GM23248 (cell line): ENCODE measurements around the gene C16orf92. TPM values are rescaled to one million over a fixed set of nuclear protein-coding genes. Genes with fewer than 3 reads are reported as not detected.

ENCODE experiments used
- DNase-seq: peaks from one replicate; pipeline ENCODE4 v3.0.0-alpha.2; 2015
- H2AFZ ChIP-seq: fragments of 200-600 bp; sonication (generic); 2 replicates; pipeline ENCODE4 v1.6.1; 2016; ENCODE audit warnings: antibody characterized with exemption
- H3F3A ChIP-seq: fragments of 200-600 bp; sonication (generic); 2 replicates; pipeline ENCODE4 v1.6.1; 2016; ENCODE audit warnings: mild to moderate bottlenecking, antibody characterized with exemption, mixed run types; ENCODE audit not compliant: insufficient read depth
- H3K27ac ChIP-seq: fragments of 200-600 bp; sonication (generic); 2 replicates; pipeline ENCODE4 v1.5.1; 2016; ENCODE audit warnings: mild to moderate bottlenecking
- H3K27me3 ChIP-seq: fragments of 200-600 bp; sonication (generic); replicated peaks from 2 replicates; pipeline ENCODE4 v1.6.1; 2016; ENCODE audit warnings: mild to moderate bottlenecking; ENCODE audit not compliant: insufficient read depth
- H3K36me3 ChIP-seq: fragments of 200-600 bp; sonication (generic); 2 replicates; pipeline ENCODE4 v1.6.1; 2016; ENCODE audit warnings: low read depth, mild to moderate bottlenecking
- H3K4me1 ChIP-seq: fragments of 200-600 bp; sonication (generic); 2 replicates; pipeline ENCODE4 v1.6.1; 2016; ENCODE audit warnings: mild to moderate bottlenecking; ENCODE audit not compliant: insufficient read depth
- H3K4me2 ChIP-seq: fragments of 200-600 bp; sonication (generic); one replicate; pipeline ENCODE4 v1.6.1; 2016; ENCODE audit warnings: mild to moderate bottlenecking; ENCODE audit not compliant: unreplicated experiment
- H3K4me3 ChIP-seq: fragments of 200-600 bp; sonication (generic); 2 replicates; pipeline ENCODE4 v1.5.1; 2016; ENCODE audit warnings: mild to moderate bottlenecking
- H3K79me2 ChIP-seq: fragments of 200-600 bp; sonication (generic); 2 replicates; pipeline ENCODE4 v1.6.1; 2016; ENCODE audit warnings: mild to moderate bottlenecking; ENCODE audit not compliant: insufficient read depth
- H3K9ac ChIP-seq: fragments of 200-600 bp; sonication (generic); 2 replicates; pipeline ENCODE4 v1.6.1; 2016; ENCODE audit warnings: mild to moderate bottlenecking
- H3K9me2 ChIP-seq: fragments of 200-600 bp; sonication (generic); 2 replicates; pipeline ENCODE4 v1.6.1; 2016; ENCODE audit warnings: mixed run types, mild to moderate bottlenecking, moderate library complexity; ENCODE audit not compliant: insufficient read depth
- H3K9me3 ChIP-seq: fragments of 200-600 bp; sonication (generic); one replicate; pipeline ENCODE4 v1.6.1; 2017; ENCODE audit warnings: low read depth
- H4K20me1 ChIP-seq: fragments of 200-600 bp; sonication (generic); 2 replicates; pipeline ENCODE4 v1.6.0; 2016; ENCODE audit not compliant: insufficient read depth
- EZH2 ChIP-seq: fragments of 200-600 bp; sonication (generic); IDR thresholded peaks from 2 replicates; pipeline ENCODE4 v1.6.1; 2018; ENCODE audit warnings: antibody characterized with exemption, mild to moderate bottlenecking; ENCODE audit not compliant: insufficient read depth, poor library complexity, severe bottlenecking
- EZH2phosphoT487 ChIP-seq: fragments of 200-600 bp; sonication (generic); IDR thresholded peaks from 2 replicates; pipeline ENCODE4 v1.6.1; 2018; ENCODE audit warnings: antibody characterized with exemption, moderate library complexity, mild to moderate bottlenecking, low read depth; ENCODE audit not compliant: insufficient read depth
- whole genome bisulfite sequencing, 2 experiments: methylation state at CpG; one replicate each; pipeline ENCODE4 v1.1.6; 2015 to 2017; ENCODE audit warnings: low lambda C conversion rate in 2 of 2, low coverage in 1 of 2; ENCODE audit errors: missing lambda C conversion rate in 2 of 2; 5-methylcytosine and 5-hydroxymethylcytosine counted together
- in situ Hi-C: fragments of 300-500 bp; cut with MboI; formaldehyde crosslinking; loops from 2 replicates; pipeline ENCODE4 v1.15.0; 2020
- polyA plus RNA-seq: library from polyadenylated mRNA; unstranded; fragments of >200 nt; fragmentation: Nextera tagmentation; extraction: Ambion mirVana; gene quantifications from 2 replicates; pipeline ENCODE4 v1.2.1, GENCODE V29; 2016
- total RNA-seq: library from RNA; depleted of rRNA; stranded (reverse); fragments of >200 nt; shearing (Covaris generic); gene quantifications from 2 replicates; pipeline ENCODE4 v1.2.3, GENCODE V29; 2014

C16orf92 gene
- total and polyA plus RNA-seq, 2 experiments from 2014 or later = not detected

- no peak overlapping the region for H2AFZ ChIP-seq
- no peak overlapping the region for H3K4me3 ChIP-seq
- H3K27ac ChIP-seq = no peak overlapping the region
- in situ Hi-C loops = loop anchor here (10.0 kb wide), 2 partner anchors 54 to 324 kb away; partner anchors contain the start of gene TAOK2
- H3K9me3 ChIP-seq = no peaks in the 10 kb centered on the region
- H3K9ac ChIP-seq = no peak overlapping the region
- peaks cover 44% of the 10 kb centered on the region for H3K27me3 ChIP-seq
- no peaks in the 10 kb centered on the region for H3K36me3 ChIP-seq
- H3K79me2 ChIP-seq = no peaks in the 10 kb centered on the region
- TF ChIP-seq EZH2 (no peak), EZH2phosphoT487 (no peak)
- no peaks in the 10 kb centered on the region for H3K9me2 ChIP-seq
- DNase-seq = peak; percentile 33
- H4K20me1 ChIP-seq = no peaks in the 10 kb centered on the region
- H3F3A ChIP-seq = no peaks in the 10 kb centered on the region
- H3K4me1 ChIP-seq = no peaks in the 10 kb centered on the region
- no peak overlapping the region for H3K4me2 ChIP-seq
- 13 to 16% methylated on average over 14 to 18 of the region's 18 CpGs for WGBS, 2 experiments
Measured at GRCh38 chr16:30028438-30029076, 5.6 kb downstream of the C16orf92 start.

DNA sequence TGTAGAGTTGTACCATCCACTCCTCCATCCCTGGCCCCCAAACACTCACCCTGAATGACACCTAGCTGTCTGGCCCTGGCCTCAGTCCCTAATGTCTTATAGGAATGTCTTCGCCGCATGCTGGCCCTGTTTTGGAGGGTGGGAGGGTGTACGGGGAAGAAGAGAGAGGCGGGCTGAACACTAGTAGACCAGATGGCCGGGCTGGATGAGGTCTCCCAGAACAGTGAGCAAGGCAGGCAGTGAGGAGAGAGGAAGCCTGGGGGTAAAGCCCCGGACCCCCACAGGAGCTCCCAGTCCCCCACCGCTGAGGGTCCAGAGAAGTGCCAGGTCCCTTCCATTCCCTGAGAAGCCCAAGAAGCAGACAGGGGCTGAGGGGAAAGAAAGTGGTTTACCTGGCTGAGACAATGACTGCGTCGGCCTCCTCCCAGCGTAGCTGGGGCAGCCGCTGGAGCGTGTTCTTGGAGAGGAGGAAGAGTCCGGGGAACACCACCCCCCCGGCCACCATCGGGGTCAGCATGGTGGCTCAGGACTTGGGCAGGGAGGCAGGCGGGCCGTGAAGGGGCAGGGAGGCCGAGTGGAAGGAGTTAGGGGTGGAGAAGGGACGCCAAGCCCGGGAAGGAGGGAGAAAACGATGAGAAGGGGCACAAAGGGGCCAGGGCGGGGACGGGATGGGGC, 7.2 kb downstream of the C16orf92 start:
- Histone ChIP-seq H3K9me2 (no peaks in the 10 kb centered on the region), H3K4me2 (no peak overlapping the region), H3K27ac (no peak overlapping the region), H4K20me1 (no peaks in the 10 kb centered on the region), H3K4me1 (no peaks in the 10 kb centered on the region), H3K9ac (no peak overlapping the region), H3K27me3 (peaks cover 44% of the 10 kb centered on the region), H2AFZ (no peak overlapping the region), H3F3A (no peaks in the 10 kb centered on the region), H3K4me3 (no peak overlapping the region), H3K36me3 (no peaks in the 10 kb centered on the region), H3K79me2 (no peaks in the 10 kb centered on the region), H3K9me3 (no peaks in the 10 kb centered on the region)
- in situ Hi-C loops = no loop called here
- no peak for DNase-seq
- WGBS, 2 experiments = 18 to 24% methylated on average over 20 to 23 of the region's 23 CpGs
- TF ChIP-seq EZH2 (no peak), EZH2phosphoT487 (no peak)

- Histone ChIP-seq H3K27me3 (peaks cover 38% of the 10 kb centered on the region), H3F3A (no peaks in the 10 kb centered on the region), H4K20me1 (no peaks in the 10 kb centered on the region), H3K27ac (no peak within 1 kb of the TSS), H3K9me2 (no peaks in the 10 kb centered on the region), H3K4me2 (no peak within 1 kb of the TSS), H3K9me3 (no peaks in the 10 kb centered on the region), H3K36me3 (no peaks in the 10 kb centered on the region), H3K4me1 (no peaks in the 10 kb centered on the region), H3K9ac (no peak within 1 kb of the TSS), H3K79me2 (no peaks in the 10 kb centered on the region), H2AFZ (no peak within 1 kb of the TSS), H3K4me3 (peak within 1 kb of the TSS; percentile 34; the same call in 1 of the 2 replicates)
- 4% methylated on average over 27 of the region's 27 CpGs; no CpG with 5 or more reads in 1 of the 2 experiments for WGBS, 2 experiments
- in situ Hi-C loops = no loop called here
- peak; percentile 34 for DNase-seq
- TF ChIP-seq EZH2 (no peak), EZH2phosphoT487 (no peak)
Measured at GRCh38 chr16:30030841-30031413, 7.9 kb downstream of the C16orf92 start, which contains the start of gene TLCD3B. TLCD3B (minus strand) TSS chr16:30031271; CDS start chr16:30030527, 744 bp downstream.

GRCh38 chr16:30031477-30031918, 8.5 kb downstream of the C16orf92 start:
- H3K27ac ChIP-seq = no peak overlapping the region
- no peaks in the 10 kb centered on the region for H3F3A ChIP-seq
- no peaks in the 10 kb centered on the region for H3K9me3 ChIP-seq
- TF ChIP-seq EZH2phosphoT487 (0 out of 2 replicates have a peak, but pooled peaks have one; percentile 43), EZH2 (no peak)
- no peaks in the 10 kb centered on the region for H3K79me2 ChIP-seq
- DNase-seq = no peak
- no peaks in the 10 kb centered on the region for H3K9me2 ChIP-seq
- no peak overlapping the region for H3K4me2 ChIP-seq
- no peak overlapping the region for H3K9ac ChIP-seq
- no peaks in the 10 kb centered on the region for H3K4me1 ChIP-seq
- no peak overlapping the region for H3K4me3 ChIP-seq
- H3K27me3 ChIP-seq = peaks cover 36% of the 10 kb centered on the region
- no peaks in the 10 kb centered on the region for H3K36me3 ChIP-seq
- no peaks in the 10 kb centered on the region for H4K20me1 ChIP-seq
- no peak overlapping the region for H2AFZ ChIP-seq
- in situ Hi-C loops = no loop called here
- 12 to 13% methylated on average over 11 of the region's 11 CpGs for WGBS, 2 experiments
